Measurements from ENCODE around the gene BRIX1.

BRIX1 gene

DNA sequence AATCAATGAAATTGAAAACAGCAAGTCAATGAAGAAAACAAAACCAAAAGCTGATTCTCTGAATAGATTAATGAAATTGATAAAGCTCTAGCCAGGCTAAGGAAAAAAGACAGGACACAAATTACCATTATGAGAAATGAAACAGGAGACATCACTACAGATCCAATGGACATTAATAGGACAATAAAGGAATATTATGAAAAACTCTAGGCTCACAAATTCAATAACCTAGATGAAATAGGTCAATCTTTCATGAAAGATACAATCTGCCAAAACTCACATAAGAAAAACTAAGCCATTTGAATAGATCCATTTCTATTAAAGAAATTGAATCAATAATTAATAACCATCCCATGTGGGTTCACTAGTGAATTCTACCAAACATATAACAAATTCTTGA lies 39.2 kb upstream of the BRIX1 start:
- CTCF ChIA-PET, result no interaction called here
- POLR2A ChIA-PET, result no interaction called here

DNA sequence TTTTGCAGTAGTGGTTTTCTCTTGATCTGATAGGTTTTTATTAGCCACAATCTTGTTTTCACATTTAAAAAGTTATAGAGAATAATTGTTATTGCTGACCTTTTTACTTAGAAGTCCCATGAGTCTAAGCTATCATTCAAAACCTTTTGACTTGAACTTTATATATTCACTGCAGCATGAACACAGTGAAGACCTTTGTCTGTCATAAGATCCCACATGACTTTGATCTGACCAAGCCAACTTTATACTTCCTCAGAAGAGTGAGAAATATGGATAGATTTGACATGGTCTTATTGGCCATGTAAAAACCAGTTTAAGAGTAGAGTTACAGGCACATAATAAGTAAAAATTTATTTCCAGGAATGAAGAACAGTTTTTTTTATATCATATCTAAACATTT lies 34.3 kb upstream of the BRIX1 start:
- no peak for DNase-seq (ENCODE audit: extremely low spot score)
- POLR2A ChIA-PET, result no interaction called here
- CTCF ChIA-PET, result interaction anchor here (0.7 to 1.4 kb wide), 2 partner anchors 15 to 17 kb away, joined by 4 to 7 read pairs; no protein-coding TSS in a partner anchor
- TF ChIP-seq, protein P1, sequence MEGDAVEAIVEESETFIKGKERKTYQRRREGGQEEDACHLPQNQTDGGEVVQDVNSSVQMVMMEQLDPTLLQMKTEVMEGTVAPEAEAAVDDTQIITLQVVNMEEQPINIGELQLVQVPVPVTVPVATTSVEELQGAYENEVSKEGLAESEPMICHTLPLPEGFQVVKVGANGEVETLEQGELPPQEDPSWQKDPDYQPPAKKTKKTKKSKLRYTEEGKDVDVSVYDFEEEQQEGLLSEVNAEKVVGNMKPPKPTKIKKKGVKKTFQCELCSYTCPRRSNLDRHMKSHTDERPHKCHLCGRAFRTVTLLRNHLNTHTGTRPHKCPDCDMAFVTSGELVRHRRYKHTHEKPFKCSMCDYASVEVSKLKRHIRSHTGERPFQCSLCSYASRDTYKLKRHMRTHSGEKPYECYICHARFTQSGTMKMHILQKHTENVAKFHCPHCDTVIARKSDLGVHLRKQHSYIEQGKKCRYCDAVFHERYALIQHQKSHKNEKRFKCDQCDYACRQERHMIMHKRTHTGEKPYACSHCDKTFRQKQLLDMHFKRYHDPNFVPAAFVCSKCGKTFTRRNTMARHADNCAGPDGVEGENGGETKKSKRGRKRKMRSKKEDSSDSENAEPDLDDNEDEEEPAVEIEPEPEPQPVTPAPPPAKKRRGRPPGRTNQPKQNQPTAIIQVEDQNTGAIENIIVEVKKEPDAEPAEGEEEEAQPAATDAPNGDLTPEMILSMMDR (IDR thresholded peaks at IDR 0.05; ENCODE audit: control extremely low read depth, extremely low read depth, low read depth, missing control alignments), result no peak

More for the DNA sequence above, 39.2 kb upstream of the BRIX1 start:
- DNase-seq (ENCODE audit: extremely low spot score), result no peak
- TF ChIP-seq, protein P1 (IDR thresholded peaks at IDR 0.05; ENCODE audit: control extremely low read depth, extremely low read depth, low read depth, missing control alignments), result no peak

DNA sequence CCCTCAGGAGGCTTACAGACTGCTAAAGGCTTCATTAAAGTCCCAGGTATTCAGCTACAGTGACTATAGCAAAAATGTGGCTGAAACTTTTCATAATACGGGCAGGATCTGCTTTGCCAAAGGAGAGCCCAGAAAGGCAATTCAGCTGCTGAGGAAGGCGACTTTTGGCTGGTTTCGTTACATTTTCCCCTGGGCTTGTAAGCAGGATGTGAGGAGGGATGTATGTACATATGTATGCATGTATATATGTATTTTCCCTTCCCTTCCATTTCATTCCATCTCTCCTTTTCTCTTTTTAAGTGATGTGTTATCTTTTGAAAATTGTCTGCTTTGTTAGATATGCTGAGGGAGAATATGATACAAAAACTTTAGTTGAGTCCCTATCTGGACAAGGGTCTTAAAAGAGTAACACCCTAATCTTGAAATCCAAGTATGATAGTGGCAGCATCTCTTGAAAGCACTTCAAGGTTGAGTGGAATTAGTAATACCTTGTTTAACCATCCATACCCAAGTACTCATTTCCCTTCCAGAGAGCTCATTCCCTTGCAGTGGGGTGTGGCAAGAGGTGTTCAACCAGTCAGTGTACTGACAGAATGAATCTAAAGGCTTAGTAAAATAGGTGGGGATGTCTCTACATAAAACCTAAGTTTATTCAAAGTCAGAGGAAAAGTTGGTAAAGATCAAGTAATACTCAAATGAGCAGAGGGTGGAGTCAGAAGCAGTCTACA lies 29.0 kb upstream of the BRIX1 start:
- POLR2A ChIA-PET, result no interaction called here
- CTCF ChIA-PET, result interaction anchor here (0.7 to 2.3 kb wide), 4 partner anchors 8 to 401 kb away, joined by 3 to 13 read pairs (median 4); partner anchors contain the start of genes BRIX1 and RAD1
- TF ChIP-seq, protein P1 (IDR thresholded peaks at IDR 0.05; ENCODE audit: control extremely low read depth, extremely low read depth, low read depth, missing control alignments), result no peak
- no peak for DNase-seq (ENCODE audit: extremely low spot score)

DNA sequence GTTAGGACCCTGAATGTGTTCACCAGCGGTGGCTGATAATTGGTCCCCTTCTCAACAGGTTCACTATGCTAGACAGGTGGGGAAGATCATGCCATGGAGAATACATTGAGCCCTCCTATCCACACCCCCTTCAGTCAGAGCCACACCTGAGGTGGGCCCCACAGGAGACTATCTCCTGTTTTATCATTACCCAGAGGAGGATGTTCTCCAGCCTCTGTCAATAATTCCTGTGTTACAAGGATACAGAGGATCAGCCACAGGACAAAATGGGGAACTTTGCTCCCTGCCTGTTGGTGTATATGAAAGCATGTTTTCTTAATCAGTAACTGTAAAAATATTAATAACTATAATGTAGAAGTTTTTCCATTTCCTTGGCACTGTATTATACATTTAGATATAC lies 26.1 kb upstream of the BRIX1 start:
- TF ChIP-seq, protein P1 (IDR thresholded peaks at IDR 0.05; ENCODE audit: control extremely low read depth, extremely low read depth, low read depth, missing control alignments), result no peak
- DNase-seq (ENCODE audit: extremely low spot score), result no peak
- CTCF ChIA-PET, result interaction anchor here (1.4 to 2.1 kb wide), 2 partner anchors 9 to 403 kb away, joined by 4 to 11 read pairs; no protein-coding TSS in a partner anchor
- POLR2A ChIA-PET, result no interaction called here

DNA sequence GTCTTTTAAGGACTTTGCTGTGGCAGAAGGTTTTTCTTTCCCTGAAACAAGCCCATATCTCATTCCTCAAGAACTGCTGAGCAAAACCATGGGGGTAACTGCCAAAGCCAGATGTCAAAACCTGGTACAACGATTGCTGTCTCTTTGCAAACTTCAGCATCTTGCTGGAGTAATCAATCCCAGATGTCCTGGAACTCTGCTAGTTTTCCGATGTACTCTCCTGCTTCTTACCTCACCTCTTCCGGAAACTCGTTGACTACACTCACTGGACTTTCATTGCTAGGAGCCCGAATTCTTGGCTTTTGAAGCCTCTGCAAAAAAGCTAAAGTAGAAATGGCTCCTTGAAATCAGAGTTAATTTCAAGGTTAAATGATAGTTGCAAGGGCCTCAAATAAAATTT lies 23.5 kb upstream of the BRIX1 start:
- POLR2A ChIA-PET, result no interaction called here
- DNase-seq (ENCODE audit: extremely low spot score), result no peak
- CTCF ChIA-PET, result interaction anchor here (2.5 kb wide), 1 partner anchor 12 kb away, joined by 8 read pairs; no protein-coding TSS in a partner anchor
- TF ChIP-seq, protein P1 (IDR thresholded peaks at IDR 0.05; ENCODE audit: control extremely low read depth, extremely low read depth, low read depth, missing control alignments), result no peak

DNA sequence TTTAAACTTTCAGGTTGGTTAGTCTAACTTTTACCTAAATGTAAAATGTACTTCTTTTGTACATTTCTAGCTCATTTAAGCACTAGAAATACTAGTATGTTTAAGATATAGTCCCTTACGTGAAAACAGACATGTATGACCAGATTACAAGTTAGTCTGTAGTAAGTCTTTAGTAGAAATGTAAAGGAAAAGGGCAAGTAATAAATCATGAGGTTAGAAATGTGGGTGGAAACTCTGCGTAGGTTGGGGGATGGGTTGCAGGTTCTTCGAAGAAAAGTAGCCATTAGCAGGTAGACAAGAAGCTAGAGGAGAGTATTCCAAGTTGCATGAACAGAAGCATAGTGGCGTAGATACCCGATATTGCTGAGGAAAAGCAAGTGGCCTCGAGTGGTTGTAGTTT lies 23.1 kb upstream of the BRIX1 start:
- ChIA-PET CTCF (interaction anchor here (1.4 to 8.5 kb wide), 4 partner anchors 12 to 405 kb away, joined by 4 to 104 read pairs (median 8); no protein-coding TSS in a partner anchor), POLR2A (no interaction called here)
- no peak for DNase-seq (ENCODE audit: extremely low spot score)
- TF ChIP-seq, protein P1 (IDR thresholded peaks at IDR 0.05; ENCODE audit: control extremely low read depth, extremely low read depth, low read depth, missing control alignments), result no peak
